ENCODE results near the gene PIGB.

GRCh38 chr15:55379095-55379494 is 60.1 kb downstream of the PIGB start:
- TF ChIP-seq CTCF (IDR thresholded peaks at IDR 0.05): no peak
- TF ChIP-seq POLR2A (IDR thresholded peaks at IDR 0.05): no peak
